ENCODE data around the gene PSMB1.

PSMB1 gene

GRCh38 chr6:170493354-170493753 is 59.8 kb downstream of the PSMB1 start:
- TF ChIP-seq, protein P1, sequence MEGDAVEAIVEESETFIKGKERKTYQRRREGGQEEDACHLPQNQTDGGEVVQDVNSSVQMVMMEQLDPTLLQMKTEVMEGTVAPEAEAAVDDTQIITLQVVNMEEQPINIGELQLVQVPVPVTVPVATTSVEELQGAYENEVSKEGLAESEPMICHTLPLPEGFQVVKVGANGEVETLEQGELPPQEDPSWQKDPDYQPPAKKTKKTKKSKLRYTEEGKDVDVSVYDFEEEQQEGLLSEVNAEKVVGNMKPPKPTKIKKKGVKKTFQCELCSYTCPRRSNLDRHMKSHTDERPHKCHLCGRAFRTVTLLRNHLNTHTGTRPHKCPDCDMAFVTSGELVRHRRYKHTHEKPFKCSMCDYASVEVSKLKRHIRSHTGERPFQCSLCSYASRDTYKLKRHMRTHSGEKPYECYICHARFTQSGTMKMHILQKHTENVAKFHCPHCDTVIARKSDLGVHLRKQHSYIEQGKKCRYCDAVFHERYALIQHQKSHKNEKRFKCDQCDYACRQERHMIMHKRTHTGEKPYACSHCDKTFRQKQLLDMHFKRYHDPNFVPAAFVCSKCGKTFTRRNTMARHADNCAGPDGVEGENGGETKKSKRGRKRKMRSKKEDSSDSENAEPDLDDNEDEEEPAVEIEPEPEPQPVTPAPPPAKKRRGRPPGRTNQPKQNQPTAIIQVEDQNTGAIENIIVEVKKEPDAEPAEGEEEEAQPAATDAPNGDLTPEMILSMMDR (conservative IDR thresholded peaks at IDR 0.05), result no peak
- TF ChIP-seq ZFX (IDR thresholded peaks at IDR 0.05), result no peak
- H3K27ac ChIP-seq, result no peak overlapping the region

GRCh38 chr6:170490259-170490658 is 62.8 kb downstream of the PSMB1 start:
- no peak overlapping the region for H3K27ac ChIP-seq

DNA sequence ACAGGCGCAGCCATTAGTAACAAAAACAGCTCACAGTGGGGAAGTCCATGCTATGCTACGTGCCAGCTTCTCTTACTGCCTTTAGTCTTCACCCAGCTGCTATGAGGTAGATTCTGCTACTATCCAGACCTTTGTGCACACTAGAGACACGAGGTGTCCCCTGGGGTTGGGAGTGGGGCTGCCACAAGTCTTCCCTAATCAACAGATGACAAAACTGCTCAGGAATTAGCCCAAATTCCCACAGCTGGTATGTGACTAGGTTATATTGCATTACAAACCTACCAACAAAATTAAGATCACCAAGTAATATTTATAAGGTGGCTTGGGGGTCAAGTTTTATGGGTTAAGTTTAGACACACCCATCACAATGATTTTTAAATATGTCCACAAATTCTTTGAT is 63.3 kb downstream of the PSMB1 start:
- H3K27ac ChIP-seq, result no peak overlapping the region
- TF ChIP-seq, protein P1 (conservative IDR thresholded peaks at IDR 0.05), result no peak
- no peak for TF ChIP-seq ZFX (IDR thresholded peaks at IDR 0.05)

More at GRCh38 chr6:170490259-170490658, 62.8 kb downstream of the PSMB1 start:
- TF ChIP-seq ZFX (IDR thresholded peaks at IDR 0.05), result no peak
- TF ChIP-seq, protein P1 (conservative IDR thresholded peaks at IDR 0.05), result no peak

GRCh38 chr6:170487707-170488329 is 65.3 kb downstream of the PSMB1 start:
- no peak overlapping the region for H3K27ac ChIP-seq
- no peak for TF ChIP-seq ZFX (IDR thresholded peaks at IDR 0.05)
- TF ChIP-seq, protein P1 (conservative IDR thresholded peaks at IDR 0.05), result no peak

DNA sequence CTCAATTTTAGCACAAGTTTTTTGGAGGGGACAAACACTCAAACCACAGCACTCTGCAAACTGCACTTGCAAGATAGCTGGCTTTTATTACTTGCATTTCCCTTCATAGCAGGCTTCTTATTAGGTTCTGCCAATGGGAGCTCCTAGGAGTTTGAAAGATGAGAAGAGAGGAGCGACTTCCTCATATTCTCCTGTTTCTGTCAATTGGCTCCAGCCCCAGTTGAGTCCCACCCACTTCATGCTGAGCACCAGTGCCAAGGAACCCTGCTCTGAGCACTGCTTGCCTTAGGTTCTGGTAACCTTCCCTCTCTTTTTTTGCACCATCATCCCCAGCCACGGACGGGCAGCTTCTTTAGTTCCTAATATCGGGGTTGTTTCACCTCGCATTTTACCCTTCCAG is 67.9 kb downstream of the PSMB1 start:
- no peak overlapping the region for H3K27ac ChIP-seq
- no peak for TF ChIP-seq ZFX (IDR thresholded peaks at IDR 0.05)
- TF ChIP-seq, protein P1 (conservative IDR thresholded peaks at IDR 0.05), result no peak

Data from C4-2B (cell line).